ENCODE measurements around the gene SPATC1L.

SPATC1L gene

DNA sequence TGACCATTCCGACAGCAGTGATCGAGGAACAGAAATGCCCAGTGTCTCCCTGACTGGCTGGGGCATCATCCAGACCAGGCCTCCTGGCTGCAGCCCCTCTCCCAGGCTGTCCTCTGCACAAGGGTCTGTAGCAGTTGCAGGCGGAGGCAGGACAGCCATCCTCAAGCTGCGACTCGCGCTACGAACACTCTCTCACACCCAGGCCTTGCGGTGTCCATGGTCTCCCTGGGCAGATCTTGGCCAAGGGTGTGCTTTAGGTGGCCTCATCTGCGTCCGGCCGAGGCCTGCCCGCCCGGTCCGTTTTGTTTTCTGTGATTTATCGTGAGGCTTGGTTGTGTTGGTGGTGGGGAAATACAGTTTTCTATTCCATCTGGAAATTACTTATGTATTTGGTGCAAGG is 44.6 kb downstream of the SPATC1L start:
- Histone ChIP-seq H3K9me2 (ENCODE audit: low read depth, low read length) (no peaks in the 10 kb centered on the region), H3K79me2 (ENCODE audit: insufficient read depth, low read length) (no peaks in the 10 kb centered on the region), H2AFZ (ENCODE audit: low read length) (no peak overlapping the region), H3K9ac (ENCODE audit: low read length) (no peak overlapping the region), H3K4me3 (ENCODE audit: low read depth, low read length, poor library complexity, severe bottlenecking) (no peak overlapping the region), H4K20me1 (ENCODE audit: insufficient read depth, low read length) (no peaks in the 10 kb centered on the region), H3K4me2 (ENCODE audit: low read length) (no peak overlapping the region), H3K36me3 (ENCODE audit: insufficient read depth, low read length) (no peaks in the 10 kb centered on the region), H3K27ac (ENCODE audit: low read depth, low read length, poor library complexity, severe bottlenecking) (no peak overlapping the region), H3F3A (ENCODE audit: insufficient read depth, low read length) (no peaks in the 10 kb centered on the region), H3K27me3 (ENCODE audit: insufficient read depth, low read length) (0 out of 2 replicates have a peak, but pooled peaks cover 4% of the 10 kb centered on the region), H3K9me3 (ENCODE audit: low read length) (no peaks in the 10 kb centered on the region), H3K4me1 (ENCODE audit: insufficient read depth, low read length, severe bottlenecking) (peaks cover 6% of the 10 kb centered on the region)
- no peak for TF ChIP-seq EZH2 (IDR thresholded peaks at IDR 0.05; ENCODE audit: borderline replicate concordance, low read length)
- TF ChIP-seq, protein P1, sequence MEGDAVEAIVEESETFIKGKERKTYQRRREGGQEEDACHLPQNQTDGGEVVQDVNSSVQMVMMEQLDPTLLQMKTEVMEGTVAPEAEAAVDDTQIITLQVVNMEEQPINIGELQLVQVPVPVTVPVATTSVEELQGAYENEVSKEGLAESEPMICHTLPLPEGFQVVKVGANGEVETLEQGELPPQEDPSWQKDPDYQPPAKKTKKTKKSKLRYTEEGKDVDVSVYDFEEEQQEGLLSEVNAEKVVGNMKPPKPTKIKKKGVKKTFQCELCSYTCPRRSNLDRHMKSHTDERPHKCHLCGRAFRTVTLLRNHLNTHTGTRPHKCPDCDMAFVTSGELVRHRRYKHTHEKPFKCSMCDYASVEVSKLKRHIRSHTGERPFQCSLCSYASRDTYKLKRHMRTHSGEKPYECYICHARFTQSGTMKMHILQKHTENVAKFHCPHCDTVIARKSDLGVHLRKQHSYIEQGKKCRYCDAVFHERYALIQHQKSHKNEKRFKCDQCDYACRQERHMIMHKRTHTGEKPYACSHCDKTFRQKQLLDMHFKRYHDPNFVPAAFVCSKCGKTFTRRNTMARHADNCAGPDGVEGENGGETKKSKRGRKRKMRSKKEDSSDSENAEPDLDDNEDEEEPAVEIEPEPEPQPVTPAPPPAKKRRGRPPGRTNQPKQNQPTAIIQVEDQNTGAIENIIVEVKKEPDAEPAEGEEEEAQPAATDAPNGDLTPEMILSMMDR (IDR thresholded peaks at IDR 0.05; ENCODE audit: low read length): no peak

DNA sequence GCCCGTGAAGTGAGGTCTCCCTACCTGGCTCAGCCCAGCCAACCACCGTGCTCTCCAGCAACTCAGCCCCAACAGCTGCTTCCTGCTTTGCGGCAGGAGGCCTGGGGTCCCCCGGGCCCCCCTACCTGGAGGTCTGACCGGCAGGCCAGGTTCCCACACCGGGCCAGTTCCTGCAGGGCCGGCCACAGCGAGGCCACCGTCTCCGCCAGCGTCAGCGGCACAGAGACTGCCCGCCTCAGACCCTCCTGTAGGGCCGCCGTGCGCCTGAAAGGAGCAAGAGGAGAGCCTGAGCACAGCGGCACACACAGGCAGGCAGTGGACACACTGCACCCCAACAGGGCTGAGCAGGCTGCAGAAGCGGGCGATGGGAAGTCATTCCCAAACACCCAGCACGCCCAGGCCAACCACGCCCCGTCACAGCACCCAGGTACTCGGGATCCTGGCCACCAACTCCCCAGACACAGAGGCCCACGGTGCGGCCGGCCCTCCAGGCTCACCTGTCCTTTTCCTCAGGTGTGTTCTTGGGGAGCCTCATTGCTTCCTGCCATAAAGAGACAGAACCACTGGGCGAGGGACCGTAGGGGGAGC is 45.8 kb downstream of the SPATC1L start:
- H3K27me3 ChIP-seq (ENCODE audit: insufficient read depth, low read length): 0 out of 2 replicates have a peak, but pooled peaks cover 4% of the 10 kb centered on the region
- no peak overlapping the region for H3K9ac ChIP-seq (ENCODE audit: low read length)
- H3K27ac ChIP-seq (ENCODE audit: low read depth, low read length, poor library complexity, severe bottlenecking): no peak overlapping the region
- TF ChIP-seq, protein P1 (IDR thresholded peaks at IDR 0.05; ENCODE audit: low read length): no peak
- no peak for TF ChIP-seq EZH2 (IDR thresholded peaks at IDR 0.05; ENCODE audit: borderline replicate concordance, low read length)
- no peaks in the 10 kb centered on the region for H3K79me2 ChIP-seq (ENCODE audit: insufficient read depth, low read length)
- no peak overlapping the region for H2AFZ ChIP-seq (ENCODE audit: low read length)
- H3K4me1 ChIP-seq (ENCODE audit: insufficient read depth, low read length, severe bottlenecking): no peaks in the 10 kb centered on the region
- no peak overlapping the region for H3K4me2 ChIP-seq (ENCODE audit: low read length)
- no peaks in the 10 kb centered on the region for H3K9me3 ChIP-seq (ENCODE audit: low read length)
- no peaks in the 10 kb centered on the region for H3K36me3 ChIP-seq (ENCODE audit: insufficient read depth, low read length)
- H4K20me1 ChIP-seq (ENCODE audit: insufficient read depth, low read length): no peaks in the 10 kb centered on the region
- H3F3A ChIP-seq (ENCODE audit: insufficient read depth, low read length): no peaks in the 10 kb centered on the region
- no peak overlapping the region for H3K4me3 ChIP-seq (ENCODE audit: low read depth, low read length, poor library complexity, severe bottlenecking)
- no peaks in the 10 kb centered on the region for H3K9me2 ChIP-seq (ENCODE audit: low read depth, low read length)

GRCh38 chr21:46137908-46138307 is 46.4 kb downstream of the SPATC1L start:
- H3K9ac ChIP-seq (ENCODE audit: low read length): no peak overlapping the region
- no peak overlapping the region for H2AFZ ChIP-seq (ENCODE audit: low read length)
- no peaks in the 10 kb centered on the region for H3K9me3 ChIP-seq (ENCODE audit: low read length)
- no peaks in the 10 kb centered on the region for H4K20me1 ChIP-seq (ENCODE audit: insufficient read depth, low read length)
- H3F3A ChIP-seq (ENCODE audit: insufficient read depth, low read length): no peaks in the 10 kb centered on the region
- H3K4me3 ChIP-seq (ENCODE audit: low read depth, low read length, poor library complexity, severe bottlenecking): no peak overlapping the region
- no peak overlapping the region for H3K27ac ChIP-seq (ENCODE audit: low read depth, low read length, poor library complexity, severe bottlenecking)
- no peaks in the 10 kb centered on the region for H3K36me3 ChIP-seq (ENCODE audit: insufficient read depth, low read length)
- H3K9me2 ChIP-seq (ENCODE audit: low read depth, low read length): no peaks in the 10 kb centered on the region
- 0 out of 2 replicates have a peak, but pooled peaks cover 4% of the 10 kb centered on the region for H3K27me3 ChIP-seq (ENCODE audit: insufficient read depth, low read length)
- H3K4me1 ChIP-seq (ENCODE audit: insufficient read depth, low read length, severe bottlenecking): no peaks in the 10 kb centered on the region
- no peaks in the 10 kb centered on the region for H3K79me2 ChIP-seq (ENCODE audit: insufficient read depth, low read length)
- TF ChIP-seq, protein P1 (IDR thresholded peaks at IDR 0.05; ENCODE audit: low read length): no peak
- no peak for TF ChIP-seq EZH2 (IDR thresholded peaks at IDR 0.05; ENCODE audit: borderline replicate concordance, low read length)
- H3K4me2 ChIP-seq (ENCODE audit: low read length): no peak overlapping the region

Data from OCI-LY1 (cell line).